Ascending aorta (tissue), 2 donors: Measurements from ENCODE around the gene SIRPG. TPM values are rescaled to one million over a fixed set of nuclear protein-coding genes. Genes with fewer than 3 reads are reported as not detected.

Source experiments
- DNase-seq, 2 donors: peaks; one replicate each; pipeline ENCODE4 v3.0.0-alpha.2; 2019; ENCODE audit warnings: low spot score in 2 of 2
- H3K27ac ChIP-seq, 2 donors: fragments of 200-600 bp; sonication (generic); one replicate each; pipeline ENCODE4 v1.5.1; 2016 to 2017; ENCODE audit warnings: mild to moderate bottlenecking in 1 of 2
- H3K27me3 ChIP-seq: fragments of 200-600 bp; sonication (generic); one replicate; pipeline ENCODE4 v1.5.1; 2017
- H3K36me3 ChIP-seq, 2 donors: fragments of 200-600 bp; sonication (generic); one replicate each; pipeline ENCODE4 v1.5.1; 2016
- H3K4me1 ChIP-seq, 2 donors: fragments of 200-600 bp; sonication (generic); one replicate each; pipeline ENCODE4 v1.5.1; 2016 to 2017; ENCODE audit warnings: mild to moderate bottlenecking in 1 of 2
- H3K4me3 ChIP-seq, 2 donors: fragments of 200-600 bp; sonication (generic); one replicate each; pipeline ENCODE4 v1.5.1; 2016 to 2017; ENCODE audit warnings: mild to moderate bottlenecking in 1 of 2
- H3K9me3 ChIP-seq, 2 donors: fragments of 200-600 bp; sonication (generic); one replicate each; pipeline ENCODE4 v1.5.1; 2016
- intact Hi-C: fragments of 100-400 bp; cut with DNase I; formaldehyde crosslinking; loops from one replicate; pipeline ENCODE4 v1.15.1; 2023
- total RNA-seq: library from RNA; depleted of rRNA; stranded (reverse); fragments of >200 nt; gene quantifications from one replicate; pipeline ENCODE4 v1.1.0, GENCODE V29; 2016
- TF ChIP-seq, protein P1 (sequence below), 3 experiments: fragments of 200-600 bp in 2 of 3; fragments of 450-650 bp in 1 of 3; sonication (generic) in 2 of 3; IDR thresholded peaks; one replicate each; pipeline ENCODE4 v1.5.1; 2016 to 2019; ENCODE audit warnings: antibody characterized with exemption in 3 of 3, mild to moderate bottlenecking in 1 of 3, moderate library complexity in 1 of 3

The SIRPG gene
- total RNA-seq, 1 donor from 2014 or later, result not detected

DNA sequence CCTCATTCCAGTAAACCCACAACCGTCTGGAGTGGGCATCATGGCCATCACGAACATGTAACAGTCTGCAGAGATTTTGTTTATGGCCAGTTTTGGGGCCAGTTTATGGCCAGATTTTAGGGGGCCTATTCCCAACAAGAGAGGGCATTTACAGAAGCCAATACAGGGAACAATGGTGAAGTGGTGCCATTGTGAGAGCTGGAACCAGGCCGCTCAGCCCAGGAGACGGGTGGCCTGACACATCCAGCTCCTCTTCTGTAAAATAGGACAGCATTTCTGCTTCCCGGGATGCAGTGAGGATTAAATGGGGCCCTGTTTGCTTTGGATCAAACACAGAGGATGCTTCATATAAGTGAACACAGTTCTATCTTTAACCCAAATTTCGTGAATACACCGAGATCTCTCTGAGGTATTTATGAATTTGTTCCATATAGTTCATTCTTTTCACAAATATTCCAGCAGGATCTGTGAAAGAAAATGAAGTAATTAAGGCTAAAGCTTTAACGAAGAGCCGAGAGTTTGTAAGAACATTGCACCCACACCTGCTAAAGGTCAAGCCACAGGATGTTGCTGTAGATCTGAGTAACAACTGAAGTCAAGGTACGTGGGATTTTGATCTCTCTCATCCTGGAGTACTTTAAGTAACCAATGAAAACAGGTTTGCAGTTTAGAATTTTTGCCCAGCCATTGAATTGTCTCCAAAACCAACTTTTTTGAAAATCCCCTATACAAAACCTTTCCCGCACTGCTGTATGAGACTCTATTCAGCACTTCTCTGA, 14.5 kb upstream of the SIRPG start:
- Histone ChIP-seq H3K27ac (no peak overlapping the region), H3K9me3 (no peaks in the 10 kb centered on the region), H3K36me3 (no peaks in the 10 kb centered on the region), H3K27me3 (no peaks in the 10 kb centered on the region), H3K4me1 (no peaks in the 10 kb centered on the region), H3K4me3 (no peak overlapping the region)
- no peak for DNase-seq
- TF ChIP-seq, protein P1, sequence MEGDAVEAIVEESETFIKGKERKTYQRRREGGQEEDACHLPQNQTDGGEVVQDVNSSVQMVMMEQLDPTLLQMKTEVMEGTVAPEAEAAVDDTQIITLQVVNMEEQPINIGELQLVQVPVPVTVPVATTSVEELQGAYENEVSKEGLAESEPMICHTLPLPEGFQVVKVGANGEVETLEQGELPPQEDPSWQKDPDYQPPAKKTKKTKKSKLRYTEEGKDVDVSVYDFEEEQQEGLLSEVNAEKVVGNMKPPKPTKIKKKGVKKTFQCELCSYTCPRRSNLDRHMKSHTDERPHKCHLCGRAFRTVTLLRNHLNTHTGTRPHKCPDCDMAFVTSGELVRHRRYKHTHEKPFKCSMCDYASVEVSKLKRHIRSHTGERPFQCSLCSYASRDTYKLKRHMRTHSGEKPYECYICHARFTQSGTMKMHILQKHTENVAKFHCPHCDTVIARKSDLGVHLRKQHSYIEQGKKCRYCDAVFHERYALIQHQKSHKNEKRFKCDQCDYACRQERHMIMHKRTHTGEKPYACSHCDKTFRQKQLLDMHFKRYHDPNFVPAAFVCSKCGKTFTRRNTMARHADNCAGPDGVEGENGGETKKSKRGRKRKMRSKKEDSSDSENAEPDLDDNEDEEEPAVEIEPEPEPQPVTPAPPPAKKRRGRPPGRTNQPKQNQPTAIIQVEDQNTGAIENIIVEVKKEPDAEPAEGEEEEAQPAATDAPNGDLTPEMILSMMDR (IDR thresholded peaks at IDR 0.05), result no peak
- intact Hi-C loops, result no loop called here

DNA sequence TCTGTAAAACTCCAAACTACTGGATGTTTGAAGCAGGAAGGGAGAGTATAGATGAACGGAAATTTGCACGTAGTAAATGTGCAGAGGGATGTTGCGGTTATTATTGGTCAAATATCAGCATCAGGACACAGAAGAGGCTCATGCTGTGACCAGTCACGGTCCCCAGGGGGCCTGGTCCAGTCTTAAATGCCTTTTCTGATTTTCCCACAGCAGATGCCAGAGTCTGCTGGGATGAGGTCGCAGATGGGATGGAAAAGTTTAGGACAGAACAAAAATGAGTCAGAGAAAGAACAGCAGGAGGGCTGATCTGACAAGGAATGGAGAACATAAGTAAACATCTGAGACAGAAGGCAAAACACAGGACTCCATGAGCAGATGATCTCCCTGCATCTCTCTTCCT, 11.7 kb upstream of the SIRPG start:
- no peaks in the 10 kb centered on the region for H3K36me3 ChIP-seq
- TF ChIP-seq, protein P1 (IDR thresholded peaks at IDR 0.05), result no peak
- H3K4me3 ChIP-seq, result no peak overlapping the region
- no peak for DNase-seq
- intact Hi-C loops, result no loop called here
- H3K27ac ChIP-seq, result no peak overlapping the region
- no peaks in the 10 kb centered on the region for H3K9me3 ChIP-seq
- H3K27me3 ChIP-seq, result no peaks in the 10 kb centered on the region
- H3K4me1 ChIP-seq, result no peaks in the 10 kb centered on the region

DNA sequence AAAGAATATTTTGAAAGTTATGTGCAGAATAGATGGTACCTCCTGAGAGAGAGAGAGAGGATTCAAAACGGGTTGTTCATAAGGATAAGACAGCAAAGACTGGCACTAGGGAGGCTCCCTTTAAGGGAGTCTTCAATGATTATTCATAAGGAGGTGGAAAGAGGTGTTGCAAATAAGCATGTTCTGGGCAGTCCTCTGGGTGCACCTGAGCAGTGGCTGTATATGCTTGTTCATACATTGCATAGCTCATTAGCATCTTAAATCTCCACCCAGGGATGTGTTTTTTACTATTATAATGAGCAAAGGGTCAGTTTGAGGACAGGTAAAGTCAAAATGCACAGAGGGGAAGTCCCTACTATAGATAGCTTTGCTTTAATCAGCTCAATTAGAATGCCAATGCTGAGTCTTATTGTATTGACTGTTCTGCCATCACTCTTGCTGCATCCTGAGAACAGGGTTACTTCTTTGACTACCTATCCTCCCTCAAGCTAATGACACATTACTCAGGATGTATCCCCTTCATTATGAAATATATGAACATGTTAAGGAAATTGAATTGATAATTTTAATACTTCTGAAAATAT, 10.0 kb upstream of the SIRPG start:
- Histone ChIP-seq H3K4me1 (no peaks in the 10 kb centered on the region), H3K9me3 (no peaks in the 10 kb centered on the region), H3K4me3 (no peak overlapping the region), H3K27me3 (no peaks in the 10 kb centered on the region), H3K36me3 (no peaks in the 10 kb centered on the region), H3K27ac (no peak overlapping the region)
- no peak for DNase-seq
- intact Hi-C loops, result no loop called here
- TF ChIP-seq, protein P1 (IDR thresholded peaks at IDR 0.05), result no peak

DNA sequence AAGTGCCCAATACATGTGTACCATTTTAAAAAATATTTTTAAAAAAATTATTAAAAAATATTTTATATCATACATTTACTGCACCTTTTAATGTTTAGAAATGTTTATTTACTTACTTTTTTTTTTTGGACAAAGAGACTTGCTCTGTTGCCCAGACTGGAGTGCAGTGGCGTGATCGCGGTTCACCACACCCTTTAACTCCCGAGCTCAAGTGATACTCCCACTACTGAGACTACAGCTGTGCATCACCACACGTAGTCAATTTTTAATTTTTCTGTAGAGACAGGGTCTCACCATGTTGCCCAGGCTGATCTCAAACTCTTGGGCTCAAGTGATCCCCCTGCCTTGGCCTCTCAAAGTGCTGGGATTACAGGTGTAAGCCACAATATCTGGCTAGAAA, 9.2 kb upstream of the SIRPG start:
- TF ChIP-seq, protein P1 (IDR thresholded peaks at IDR 0.05), result no peak
- H3K27me3 ChIP-seq, result no peaks in the 10 kb centered on the region
- DNase-seq, result no peak
- H3K9me3 ChIP-seq, result no peaks in the 10 kb centered on the region
- no peaks in the 10 kb centered on the region for H3K4me1 ChIP-seq
- H3K36me3 ChIP-seq, result no peaks in the 10 kb centered on the region
- intact Hi-C loops, result no loop called here
- no peak overlapping the region for H3K4me3 ChIP-seq
- H3K27ac ChIP-seq, result no peak overlapping the region

DNA sequence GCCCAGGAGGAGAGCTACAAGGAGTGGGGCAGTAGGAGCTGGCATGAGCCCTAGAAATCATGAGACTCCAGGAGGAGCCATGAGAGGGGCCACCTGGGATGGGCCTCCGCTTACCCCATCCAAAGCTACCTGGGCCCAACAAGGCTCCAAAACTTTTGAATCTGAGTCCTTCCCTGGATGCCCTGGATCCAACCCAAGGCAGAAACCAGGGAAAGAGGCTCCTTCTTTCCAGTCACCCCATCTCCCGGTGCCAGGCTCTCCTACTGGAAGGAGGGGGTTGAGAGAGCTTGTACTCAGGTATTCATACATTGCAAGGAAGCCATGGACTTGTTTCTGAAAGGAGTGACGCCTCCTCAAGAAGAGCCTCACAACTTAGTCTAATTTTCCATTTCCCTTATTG, 7.8 kb upstream of the SIRPG start:
- Histone ChIP-seq H3K4me1 (no peaks in the 10 kb centered on the region), H3K36me3 (no peaks in the 10 kb centered on the region), H3K27ac (no peak overlapping the region), H3K4me3 (no peak overlapping the region), H3K27me3 (no peaks in the 10 kb centered on the region), H3K9me3 (no peaks in the 10 kb centered on the region)
- intact Hi-C loops, result no loop called here
- DNase-seq, result no peak
- TF ChIP-seq, protein P1 (IDR thresholded peaks at IDR 0.05), result no peak
